Activated naive CD8-positive, alpha-beta T cell treated with anti-CD3 and anti-CD28 coated beads, Interleukin-2, amount 50 U/mL, for 16 hours (primary cell): ENCODE measurements around the gene LMO7.

Source experiments
- DNase-seq: peaks from one replicate; pipeline ENCODE4 v3.0.0-alpha.2; 2020; ENCODE audit warnings: low read depth, low spot score

Gene LMO7

GRCh38 chr13:75843074-75843473 is 206.9 kb downstream of the LMO7 start:
- no peak for DNase-seq

DNA sequence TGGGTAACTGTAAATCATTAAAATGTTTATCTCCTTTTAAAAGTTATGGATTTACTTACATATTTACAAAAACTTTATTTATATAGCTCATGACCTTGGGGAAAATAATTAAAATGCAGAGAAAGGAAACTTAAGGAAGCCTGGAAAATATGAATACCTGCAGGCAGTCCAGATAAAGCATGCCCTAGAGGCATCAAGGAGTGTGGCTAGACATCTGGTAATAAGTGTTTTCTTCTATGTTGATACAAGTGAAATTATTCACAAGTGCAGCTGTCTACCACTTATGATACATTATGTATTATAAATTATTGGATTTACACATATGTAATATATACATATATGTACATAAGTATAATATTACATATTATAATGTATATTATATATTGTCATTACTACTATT is 207.9 kb downstream of the LMO7 start:
- DNase-seq: no peak

- no peak for DNase-seq
Measured at GRCh38 chr13:75847588-75847987, 211.5 kb downstream of the LMO7 start.

DNA sequence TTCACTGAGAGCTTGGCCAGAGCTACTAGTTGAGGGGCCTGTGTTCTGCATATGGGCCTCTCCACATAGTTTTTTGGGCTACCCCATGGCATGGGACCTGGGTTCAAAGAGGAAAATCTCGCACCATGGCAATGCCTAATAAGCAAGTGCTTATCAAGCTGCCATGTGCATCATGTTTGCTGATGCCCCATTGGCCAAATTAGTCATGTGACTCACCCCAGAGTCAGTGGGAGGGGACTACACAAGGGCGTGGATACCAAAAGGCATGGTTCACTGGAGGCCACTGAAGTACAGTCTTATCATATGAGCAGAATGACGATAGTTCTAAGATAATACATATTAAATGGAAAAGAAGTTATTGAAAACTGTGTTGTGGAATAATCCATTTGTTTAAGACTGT is 214.8 kb downstream of the LMO7 start:
- no peak for DNase-seq

GRCh38 chr13:75855216-75855615 is 219.1 kb downstream of the LMO7 start:
- no peak for DNase-seq

DNA sequence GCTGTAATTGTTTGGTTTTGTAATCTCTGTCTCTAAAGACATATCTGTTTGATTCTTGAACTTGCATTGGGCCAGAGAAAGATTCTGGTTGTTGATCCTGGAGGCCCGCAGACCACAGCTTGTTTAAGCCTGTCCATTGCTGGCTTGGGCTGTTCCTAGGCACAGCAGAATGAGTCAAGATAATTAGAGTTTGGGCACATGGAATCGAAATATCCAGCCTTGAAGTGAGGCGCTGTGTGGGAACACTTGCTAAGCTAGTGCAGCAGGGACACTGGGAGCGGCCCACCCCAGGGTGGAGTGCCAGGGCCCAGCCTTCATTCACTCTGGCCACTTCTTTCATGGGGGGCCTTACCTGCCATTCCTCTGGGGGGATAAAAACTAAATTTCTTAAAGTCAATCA is 219.7 kb downstream of the LMO7 start:
- no peak for DNase-seq

DNA sequence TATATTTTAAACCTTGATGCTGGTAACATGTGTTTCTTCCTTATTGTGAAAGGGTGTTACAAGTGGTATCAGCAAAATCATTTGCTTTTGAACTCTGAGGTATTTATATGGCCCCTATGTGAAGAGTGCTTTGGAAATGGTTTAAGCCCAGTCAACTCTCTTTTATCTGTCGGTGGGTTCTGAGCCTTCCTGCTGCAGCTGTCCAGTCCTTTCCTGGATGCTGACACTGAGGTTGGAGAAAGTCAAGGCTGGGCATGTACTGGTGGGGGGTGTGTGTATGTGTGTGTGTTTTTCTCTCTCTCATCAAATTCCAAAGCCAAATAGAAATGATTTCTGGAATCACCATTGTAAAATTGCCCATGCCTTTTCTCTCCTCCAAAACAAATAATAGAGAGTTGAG is 221.2 kb downstream of the LMO7 start:
- DNase-seq: no peak

DNA sequence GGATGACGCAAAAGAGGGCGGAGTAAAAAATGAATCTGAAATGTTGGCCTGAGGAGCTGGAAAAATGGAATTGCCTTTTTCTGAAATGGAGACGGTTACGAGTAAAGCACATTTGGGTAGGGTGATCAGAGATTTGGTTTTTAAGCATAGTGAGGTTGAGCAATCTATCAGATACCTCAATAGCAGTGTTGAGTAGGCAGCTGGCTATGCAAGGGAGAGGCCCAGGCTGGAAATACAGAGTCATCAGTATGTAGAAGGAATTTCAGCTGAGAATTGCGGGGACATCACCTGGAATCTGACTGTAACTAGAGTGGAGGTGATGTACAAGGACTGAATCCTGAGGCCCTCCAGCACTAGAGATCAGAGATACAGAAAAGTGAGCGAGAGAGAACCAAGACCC is 224.8 kb downstream of the LMO7 start:
- DNase-seq: no peak

DNA sequence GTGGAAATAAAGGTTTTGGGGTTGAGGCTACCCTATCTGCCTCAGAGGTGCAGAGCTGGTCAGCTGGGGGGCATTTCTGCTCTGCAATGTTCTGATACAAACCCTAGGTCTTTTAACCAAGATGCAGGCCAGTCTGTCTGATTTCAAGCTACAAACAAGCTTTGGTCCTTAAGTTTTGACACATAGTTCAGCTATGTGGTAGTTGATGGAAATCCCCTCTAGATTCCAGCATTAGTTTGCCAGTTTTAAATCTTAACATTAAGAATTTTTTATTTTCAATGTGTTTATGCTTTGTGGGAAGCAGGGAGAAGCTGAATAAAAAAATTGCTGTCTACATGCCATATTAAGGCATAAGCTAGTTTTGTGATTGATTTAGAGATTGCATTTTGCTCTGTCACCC is 225.7 kb downstream of the LMO7 start:
- DNase-seq: no peak

- DNase-seq: no peak
Measured at GRCh38 chr13:75864718-75865117, 228.6 kb downstream of the LMO7 start.

DNA sequence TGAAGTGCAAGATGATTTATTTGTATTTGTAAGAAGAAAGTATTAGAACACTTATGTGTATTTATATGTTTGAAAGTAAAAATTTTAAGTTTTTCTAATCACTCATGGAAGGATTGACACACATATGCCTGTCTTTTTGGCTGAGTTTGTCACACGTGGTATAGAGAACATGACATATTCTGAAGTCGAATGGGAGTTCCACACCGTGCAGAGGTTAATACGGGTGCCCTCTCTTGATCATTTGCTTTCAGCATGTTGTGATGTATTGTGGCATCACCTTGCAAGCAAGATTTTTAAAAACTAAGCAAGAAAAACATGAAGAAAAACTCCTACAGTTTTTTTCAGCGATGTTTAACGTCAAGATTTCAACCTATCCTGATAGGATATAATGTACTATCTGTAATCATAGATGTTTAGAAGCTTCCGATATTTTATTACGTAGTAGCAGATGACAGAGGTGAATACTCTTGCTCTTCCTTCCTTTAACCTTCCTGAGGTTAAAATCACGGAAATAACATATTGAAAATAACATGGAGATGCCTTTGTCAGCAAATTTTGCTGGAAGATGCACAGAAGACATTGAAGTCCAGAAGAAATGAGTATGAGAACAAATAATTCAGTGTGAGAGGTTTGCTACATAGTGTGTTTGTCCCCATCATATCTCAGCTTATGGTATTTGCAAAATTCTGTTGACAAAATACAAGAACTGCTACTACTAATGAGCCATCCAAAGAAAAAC is 231.4 kb downstream of the LMO7 start:
- no peak for DNase-seq

DNA sequence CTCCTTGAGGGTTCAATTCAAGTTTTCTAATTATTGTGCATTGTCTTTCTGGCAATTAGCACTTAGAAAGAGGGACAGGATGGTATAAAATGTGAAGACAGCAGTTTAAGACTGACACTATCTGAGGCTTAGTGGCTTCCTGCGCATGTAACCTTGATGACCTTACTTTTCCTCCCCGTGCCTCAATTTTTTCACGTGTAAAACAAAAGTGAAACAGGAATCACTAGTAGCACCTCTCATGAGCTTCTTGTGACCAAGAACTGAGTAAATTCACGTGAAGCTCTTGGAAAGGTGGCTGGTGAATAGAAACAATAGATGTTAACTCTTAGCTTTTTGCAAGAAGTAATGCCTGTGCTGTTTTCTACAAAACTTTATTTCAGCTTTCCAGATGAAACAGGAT is 233.9 kb downstream of the LMO7 start:
- no peak for DNase-seq

DNA sequence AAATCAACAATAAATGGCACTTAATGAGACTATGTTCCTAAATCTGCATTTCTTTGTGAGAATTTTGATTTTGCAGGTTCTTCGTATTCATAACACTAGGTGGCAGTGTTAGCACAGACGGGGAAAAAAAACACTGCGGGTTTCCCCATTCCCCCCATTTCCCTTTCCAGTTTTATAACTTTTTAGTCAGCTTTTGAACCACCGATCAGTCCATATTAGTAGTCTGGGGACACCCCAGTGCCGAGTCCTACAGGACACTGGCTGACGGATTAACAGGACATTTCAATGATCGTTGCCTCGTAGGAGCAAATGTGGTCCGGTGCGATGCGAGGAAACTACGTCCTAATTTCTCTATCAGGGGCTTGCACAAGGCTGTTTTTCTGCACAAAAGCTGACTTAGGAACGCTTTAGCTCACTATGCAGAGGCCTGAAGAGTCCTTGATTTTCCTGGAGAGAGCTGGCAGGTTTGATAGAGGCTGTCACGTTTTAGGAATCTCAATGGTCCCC is 234.3 kb downstream of the LMO7 start:
- no peak for DNase-seq

GRCh38 chr13:75871059-75871458 is 234.9 kb downstream of the LMO7 start:
- no peak for DNase-seq

DNA sequence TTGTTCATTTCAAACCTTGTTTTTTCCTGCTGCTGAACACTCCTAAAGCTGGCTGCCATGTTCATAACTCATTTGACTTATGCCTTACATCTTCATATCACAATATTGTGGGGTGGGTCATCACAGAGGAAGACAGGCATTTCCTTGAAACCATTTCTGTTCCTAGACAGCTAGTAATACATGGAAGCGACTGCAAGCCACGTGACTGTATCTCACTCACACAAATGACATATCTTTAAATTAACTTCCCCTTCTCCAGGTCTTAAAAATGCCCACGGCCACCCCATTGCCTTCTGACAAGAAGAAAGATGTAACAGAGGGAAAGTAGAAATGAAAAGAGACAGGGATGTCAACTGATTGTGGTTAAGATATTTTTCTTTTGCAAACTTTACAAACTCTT is 236.8 kb downstream of the LMO7 start:
- no peak for DNase-seq

GRCh38 chr13:75873494-75873893 is 237.4 kb downstream of the LMO7 start:
- DNase-seq: no peak

- no peak for DNase-seq
Measured at GRCh38 chr13:75875450-75875849, 239.3 kb downstream of the LMO7 start.

DNA sequence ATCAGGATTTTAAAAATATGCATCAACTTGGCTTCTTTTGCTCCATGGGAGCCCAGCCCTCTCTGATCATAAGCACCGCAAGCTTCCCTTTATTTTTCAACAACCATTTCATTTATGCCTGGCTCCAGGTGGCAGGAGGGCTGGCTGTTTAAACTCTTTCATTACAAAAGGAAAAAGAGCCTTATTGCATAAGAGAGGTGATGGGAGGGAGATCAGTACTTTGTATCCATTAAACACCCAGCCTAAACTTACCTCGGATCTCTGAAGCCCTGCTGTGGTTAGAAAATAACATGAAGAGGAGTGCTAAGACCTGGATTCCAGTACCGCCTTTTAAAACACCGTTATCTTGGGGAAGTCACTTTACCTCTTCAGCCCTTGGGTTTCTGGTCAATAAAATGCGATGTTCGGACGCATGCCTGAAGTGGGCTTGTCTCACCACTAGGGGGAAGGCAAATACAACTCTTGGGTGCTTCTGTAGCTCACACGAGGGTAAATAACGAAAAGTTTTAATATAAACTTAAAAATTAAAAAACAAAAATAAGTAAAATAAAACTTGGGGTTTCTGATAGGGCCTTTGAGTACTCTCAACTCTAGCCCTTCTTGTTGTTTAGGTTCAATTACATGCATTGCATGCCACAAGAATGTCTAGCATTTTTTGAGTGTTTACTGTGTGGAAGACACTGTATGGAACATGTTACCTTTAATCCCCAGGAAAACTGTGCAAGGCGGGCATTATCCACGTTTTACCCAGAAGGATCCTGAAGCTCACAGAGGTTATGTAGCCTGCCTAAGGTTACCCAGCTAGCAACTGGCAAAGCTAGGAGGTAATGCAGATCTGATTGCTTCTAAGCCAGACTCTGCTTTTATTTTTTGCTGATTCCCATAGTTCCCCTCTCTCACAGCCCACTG is 240.3 kb downstream of the LMO7 start:
- no peak for DNase-seq

DNA sequence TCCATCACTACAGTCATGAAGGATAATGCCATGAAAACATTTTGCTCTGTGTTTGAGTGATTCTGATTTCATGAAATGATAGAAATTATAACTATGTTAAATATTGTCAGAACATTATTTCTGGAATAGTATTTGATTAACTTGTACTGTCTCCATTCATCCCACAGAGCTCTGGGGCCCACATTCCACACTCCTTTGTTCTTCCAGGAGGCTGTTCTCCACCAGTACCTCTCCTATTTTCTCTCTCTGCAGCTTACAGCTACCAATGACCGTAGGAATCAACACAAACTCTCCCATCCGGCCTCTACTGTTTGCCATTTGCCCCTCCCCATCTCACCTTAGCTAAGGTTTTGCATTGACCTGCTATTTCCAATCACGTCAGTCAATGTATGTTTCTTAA is 240.9 kb downstream of the LMO7 start:
- no peak for DNase-seq

- DNase-seq: no peak
Measured at GRCh38 chr13:75879656-75880055, 243.5 kb downstream of the LMO7 start.

GRCh38 chr13:75881109-75881775 is 245.1 kb downstream of the LMO7 start:
- no peak for DNase-seq

DNA sequence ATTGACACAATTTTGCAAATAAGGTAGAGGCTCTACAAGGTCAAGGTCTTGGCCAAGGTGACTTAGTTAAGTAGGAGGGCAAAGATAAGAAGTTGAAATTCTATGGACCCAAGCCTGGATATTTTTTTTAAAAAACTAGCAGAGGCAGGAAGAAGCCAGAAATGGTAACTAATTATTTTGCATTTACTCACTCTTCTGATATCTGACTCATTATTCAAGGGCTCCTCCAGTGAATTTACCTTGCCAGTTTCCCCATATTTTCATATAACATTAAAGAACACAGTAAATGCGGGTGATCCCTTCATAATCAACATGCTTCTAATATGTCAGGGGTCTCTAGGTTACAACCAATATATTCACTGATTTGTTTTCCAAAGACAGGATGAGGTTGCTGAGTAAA is 246.1 kb downstream of the LMO7 start:
- DNase-seq: no peak
